Ascending aorta (tissue), 2 donors: Measurements from ENCODE around the gene GSC2. TPM values are rescaled to one million over a fixed set of nuclear protein-coding genes. Genes with fewer than 3 reads are reported as not detected.
"Not testable (repeated sequence)": the region's sequence is repeated elsewhere in the genome, so short reads cannot be mapped to it uniquely, and the experiment has no call there.

Experiments
- DNase-seq, 2 donors: peaks; one replicate each; pipeline ENCODE4 v3.0.0-alpha.2; 2019; ENCODE audit warnings: low spot score in 2 of 2
- H3K27ac ChIP-seq, 2 donors: fragments of 200-600 bp; sonication (generic); one replicate each; pipeline ENCODE4 v1.5.1; 2016 to 2017; ENCODE audit warnings: mild to moderate bottlenecking in 1 of 2
- H3K27me3 ChIP-seq: fragments of 200-600 bp; sonication (generic); one replicate; pipeline ENCODE4 v1.5.1; 2017
- H3K36me3 ChIP-seq, 2 donors: fragments of 200-600 bp; sonication (generic); one replicate each; pipeline ENCODE4 v1.5.1; 2016
- H3K4me1 ChIP-seq, 2 donors: fragments of 200-600 bp; sonication (generic); one replicate each; pipeline ENCODE4 v1.5.1; 2016 to 2017; ENCODE audit warnings: mild to moderate bottlenecking in 1 of 2
- H3K4me3 ChIP-seq, 2 donors: fragments of 200-600 bp; sonication (generic); one replicate each; pipeline ENCODE4 v1.5.1; 2016 to 2017; ENCODE audit warnings: mild to moderate bottlenecking in 1 of 2
- H3K9me3 ChIP-seq, 2 donors: fragments of 200-600 bp; sonication (generic); one replicate each; pipeline ENCODE4 v1.5.1; 2016
- intact Hi-C: fragments of 100-400 bp; cut with DNase I; formaldehyde crosslinking; loops from one replicate; pipeline ENCODE4 v1.15.1; 2023
- total RNA-seq: library from RNA; depleted of rRNA; stranded (reverse); fragments of >200 nt; gene quantifications from one replicate; pipeline ENCODE4 v1.1.0, GENCODE V29; 2016
- TF ChIP-seq, protein P1 (sequence below), 3 experiments: fragments of 200-600 bp in 2 of 3; fragments of 450-650 bp in 1 of 3; sonication (generic) in 2 of 3; IDR thresholded peaks; one replicate each; pipeline ENCODE4 v1.5.1; 2016 to 2019; ENCODE audit warnings: antibody characterized with exemption in 3 of 3, mild to moderate bottlenecking in 1 of 3, moderate library complexity in 1 of 3

GSC2 gene
- total RNA-seq, 1 donor from 2014 or later = not detected

DNA sequence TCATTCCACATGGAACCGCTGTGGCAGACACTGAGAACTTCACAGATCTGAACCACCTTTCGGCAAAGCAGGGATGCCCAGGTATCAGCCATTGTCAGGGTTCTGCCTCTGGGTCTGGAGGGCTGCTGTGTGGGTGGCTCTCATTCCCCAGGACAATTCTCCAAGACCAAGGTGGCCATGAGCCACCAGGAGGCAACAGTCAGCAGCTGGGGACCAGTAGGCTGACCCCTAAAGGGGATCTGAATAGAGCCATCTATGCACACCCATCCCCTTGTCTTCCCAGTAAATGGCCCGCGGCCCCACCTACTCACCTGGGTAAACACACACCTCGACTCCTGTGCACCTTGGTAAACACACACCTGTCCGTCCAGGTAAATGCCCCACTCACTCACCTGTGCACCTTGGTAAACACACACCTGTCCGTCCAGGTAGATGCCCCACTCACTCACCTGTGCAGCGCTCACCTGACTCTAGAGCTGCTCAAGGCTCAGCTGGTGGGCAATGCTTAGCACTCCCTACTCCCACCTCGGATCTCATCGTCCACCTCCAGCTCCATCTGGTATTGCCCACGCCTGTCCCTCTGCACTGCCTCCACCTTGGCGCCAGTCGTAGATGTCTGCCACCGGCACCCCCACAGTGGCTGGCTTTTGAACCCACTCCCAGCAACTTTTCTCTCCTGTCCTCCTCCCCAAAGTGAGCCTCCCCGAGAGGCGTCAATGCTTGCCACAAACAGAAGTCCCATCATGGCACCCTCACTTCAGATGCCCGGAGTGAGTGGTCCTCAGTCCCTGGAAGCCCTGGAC lies 18.2 kb upstream of the GSC2 start:
- TF ChIP-seq, protein P1, sequence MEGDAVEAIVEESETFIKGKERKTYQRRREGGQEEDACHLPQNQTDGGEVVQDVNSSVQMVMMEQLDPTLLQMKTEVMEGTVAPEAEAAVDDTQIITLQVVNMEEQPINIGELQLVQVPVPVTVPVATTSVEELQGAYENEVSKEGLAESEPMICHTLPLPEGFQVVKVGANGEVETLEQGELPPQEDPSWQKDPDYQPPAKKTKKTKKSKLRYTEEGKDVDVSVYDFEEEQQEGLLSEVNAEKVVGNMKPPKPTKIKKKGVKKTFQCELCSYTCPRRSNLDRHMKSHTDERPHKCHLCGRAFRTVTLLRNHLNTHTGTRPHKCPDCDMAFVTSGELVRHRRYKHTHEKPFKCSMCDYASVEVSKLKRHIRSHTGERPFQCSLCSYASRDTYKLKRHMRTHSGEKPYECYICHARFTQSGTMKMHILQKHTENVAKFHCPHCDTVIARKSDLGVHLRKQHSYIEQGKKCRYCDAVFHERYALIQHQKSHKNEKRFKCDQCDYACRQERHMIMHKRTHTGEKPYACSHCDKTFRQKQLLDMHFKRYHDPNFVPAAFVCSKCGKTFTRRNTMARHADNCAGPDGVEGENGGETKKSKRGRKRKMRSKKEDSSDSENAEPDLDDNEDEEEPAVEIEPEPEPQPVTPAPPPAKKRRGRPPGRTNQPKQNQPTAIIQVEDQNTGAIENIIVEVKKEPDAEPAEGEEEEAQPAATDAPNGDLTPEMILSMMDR (IDR thresholded peaks at IDR 0.05) = no peak
- no peak for DNase-seq
- Histone ChIP-seq H3K27ac (no peak overlapping the region), H3K9me3 (no peaks in the 10 kb centered on the region), H3K4me3 (no peak overlapping the region), H3K4me1 (peaks cover 9 to 28% of the 10 kb centered on the region in 2 donors), H3K27me3 (no peaks in the 10 kb centered on the region), H3K36me3 (no peaks in the 10 kb centered on the region)
- intact Hi-C loops = no loop called here

DNA sequence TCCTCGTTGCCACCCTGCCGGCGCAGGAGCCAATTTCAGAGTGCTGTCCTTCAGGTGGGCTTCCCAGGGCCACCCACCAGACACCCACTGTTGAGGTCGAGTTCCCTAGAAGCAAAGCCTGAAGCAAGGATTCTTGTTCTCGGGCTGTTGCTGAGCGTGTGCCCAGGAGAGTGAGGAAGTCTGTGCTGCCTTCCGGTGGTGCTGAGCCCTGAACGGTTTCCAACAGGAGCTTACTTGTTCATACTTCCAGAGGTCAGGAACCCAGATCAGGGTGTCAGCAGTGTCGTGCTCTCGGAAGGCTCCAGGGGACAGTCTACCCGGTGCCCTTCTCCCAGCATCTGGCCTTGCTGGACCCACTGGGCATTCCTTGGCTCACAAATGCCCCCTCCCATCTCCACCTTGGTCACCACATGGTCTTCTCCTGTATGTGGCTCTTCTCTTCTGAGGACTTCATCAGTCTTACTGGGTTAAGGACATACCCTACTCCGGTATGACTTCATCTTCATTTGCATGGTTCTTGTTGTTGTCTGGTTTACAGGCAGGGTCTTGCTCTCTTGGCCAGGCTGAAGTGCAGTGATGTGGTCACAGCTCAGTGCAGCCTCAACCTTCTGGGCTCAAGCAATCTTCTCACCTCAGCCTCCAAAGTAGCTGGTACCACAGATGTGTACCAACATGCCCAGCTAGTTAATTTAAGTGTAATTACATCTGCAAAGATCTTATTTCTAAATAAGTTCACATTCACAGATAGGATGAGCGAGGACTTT lies 17.2 kb upstream of the GSC2 start:
- Histone ChIP-seq H3K4me3 (no peak overlapping the region), H3K27ac (no peak overlapping the region), H3K9me3 (no peaks in the 10 kb centered on the region), H3K27me3 (no peaks in the 10 kb centered on the region), H3K36me3 (no peaks in the 10 kb centered on the region), H3K4me1 (peaks cover 9 to 19% of the 10 kb centered on the region in 2 donors)
- TF ChIP-seq, protein P1 (IDR thresholded peaks at IDR 0.05) = no peak
- intact Hi-C loops = no loop called here
- DNase-seq = no peak

- intact Hi-C loops = no loop called here
- no peaks in the 10 kb centered on the region for H3K27me3 ChIP-seq
Measured at GRCh38 chr22:19166421-19166820, 16.3 kb upstream of the GSC2 start.

GRCh38 chr22:19164425-19164824 lies 14.3 kb upstream of the GSC2 start:
- H3K27me3 ChIP-seq = no peaks in the 10 kb centered on the region
- no peaks in the 10 kb centered on the region for H3K9me3 ChIP-seq
- H3K27ac ChIP-seq = no peak overlapping the region
- H3K4me3 ChIP-seq = no peak overlapping the region
- no peak for DNase-seq
- peaks cover 0 to 4% of the 10 kb centered on the region in 2 donors for H3K4me1 ChIP-seq
- TF ChIP-seq, protein P1 (IDR thresholded peaks at IDR 0.05) = no peak
- intact Hi-C loops = no loop called here
- H3K36me3 ChIP-seq = no peaks in the 10 kb centered on the region

More at GRCh38 chr22:19166421-19166820, 16.3 kb upstream of the GSC2 start:
- H3K4me1 ChIP-seq = peaks cover 9 to 17% of the 10 kb centered on the region in 2 donors
- DNase-seq = no peak
- TF ChIP-seq, protein P1 (IDR thresholded peaks at IDR 0.05) = no peak
- H3K4me3 ChIP-seq = no peak overlapping the region
- H3K36me3 ChIP-seq = no peaks in the 10 kb centered on the region
- H3K9me3 ChIP-seq = no peaks in the 10 kb centered on the region
- H3K27ac ChIP-seq = no peak overlapping the region

GRCh38 chr22:19158649-19159048 lies 8.6 kb upstream of the GSC2 start:
- H3K36me3 ChIP-seq, intact Hi-C loops, H3K4me1 ChIP-seq, H3K27me3 ChIP-seq, DNase-seq, H3K9me3 ChIP-seq, H3K27ac ChIP-seq, H3K4me3 ChIP-seq: not testable (repeated sequence)

GRCh38 chr22:19156109-19156508 lies 6.0 kb upstream of the GSC2 start:
- H3K9me3 ChIP-seq, H3K4me1 ChIP-seq, DNase-seq, H3K4me3 ChIP-seq, H3K36me3 ChIP-seq, H3K27ac ChIP-seq, intact Hi-C loops, H3K27me3 ChIP-seq: not testable (repeated sequence)
